ENCODE results near the gene FMNL3.
"Not testable (repeated sequence)": the region's sequence is repeated elsewhere in the genome, so short reads cannot be mapped to it uniquely, and the experiment has no call there.

Gene FMNL3

DNA sequence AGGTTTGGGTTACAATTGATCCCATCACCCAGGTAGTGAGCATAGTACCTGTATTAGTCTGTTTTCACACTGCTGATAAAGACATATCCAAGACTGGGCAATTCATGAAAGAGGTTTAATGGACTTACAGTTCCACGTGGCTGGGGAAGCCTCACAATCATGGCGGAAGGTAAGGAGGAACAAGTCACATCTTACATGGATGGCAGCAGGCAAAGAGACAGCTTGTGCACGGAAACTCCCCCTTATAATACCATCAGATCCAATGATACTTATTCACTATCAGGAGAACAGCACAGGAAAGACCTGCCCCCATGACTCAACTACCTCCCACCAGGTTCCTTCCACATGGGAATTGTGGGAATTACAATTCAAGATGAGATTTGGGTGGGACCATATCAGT is 14.2 kb upstream of the FMNL3 start:
- intact Hi-C loops (cut with DNase I) = not testable (repeated sequence)

DNA sequence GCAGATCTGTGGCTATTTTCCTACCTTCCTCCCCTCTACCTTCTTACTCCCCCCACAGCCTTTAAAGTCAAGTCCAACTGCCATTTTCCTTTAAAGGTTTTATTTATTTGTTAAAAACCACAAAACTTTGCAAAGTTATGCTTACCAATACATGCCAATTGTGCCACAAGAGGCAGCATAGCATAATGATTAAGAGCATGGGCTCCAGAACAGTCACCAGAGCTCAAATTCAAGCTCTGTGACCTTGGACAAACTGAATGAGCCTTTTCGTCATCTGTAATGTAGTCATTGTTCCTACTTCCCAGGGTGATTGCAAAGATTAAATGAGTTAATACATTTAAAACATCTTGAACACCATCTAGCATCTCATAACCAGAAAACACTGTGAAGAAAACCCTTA is 13.0 kb upstream of the FMNL3 start:
- intact Hi-C loops (cut with DNase I) = no loop called here
- DNase-seq = no peak

More for the DNA sequence above, 14.2 kb upstream of the FMNL3 start:
- DNase-seq = not testable (repeated sequence)

DNA sequence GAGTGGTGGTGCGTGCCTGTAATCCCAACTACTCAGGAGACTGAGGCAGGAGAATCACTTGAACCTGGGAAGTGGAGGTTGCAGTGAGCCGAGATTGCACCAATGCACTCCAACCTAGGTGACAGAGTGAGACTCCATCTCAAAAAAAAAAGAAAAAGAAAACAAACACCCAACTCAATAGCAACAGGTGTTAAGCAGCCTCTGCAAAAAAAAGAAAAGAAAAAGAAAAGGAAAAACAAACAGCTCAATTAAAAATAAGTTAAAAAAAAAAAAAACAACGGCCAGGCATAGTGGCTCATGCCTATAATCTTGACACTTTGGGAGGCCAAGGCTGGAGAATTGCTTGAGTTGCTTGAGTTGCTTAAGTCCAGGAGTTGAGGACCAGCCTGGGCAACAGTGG is 10.6 kb upstream of the FMNL3 start:
- DNase-seq; intact Hi-C loops (cut with DNase I): not testable (repeated sequence)

DNA sequence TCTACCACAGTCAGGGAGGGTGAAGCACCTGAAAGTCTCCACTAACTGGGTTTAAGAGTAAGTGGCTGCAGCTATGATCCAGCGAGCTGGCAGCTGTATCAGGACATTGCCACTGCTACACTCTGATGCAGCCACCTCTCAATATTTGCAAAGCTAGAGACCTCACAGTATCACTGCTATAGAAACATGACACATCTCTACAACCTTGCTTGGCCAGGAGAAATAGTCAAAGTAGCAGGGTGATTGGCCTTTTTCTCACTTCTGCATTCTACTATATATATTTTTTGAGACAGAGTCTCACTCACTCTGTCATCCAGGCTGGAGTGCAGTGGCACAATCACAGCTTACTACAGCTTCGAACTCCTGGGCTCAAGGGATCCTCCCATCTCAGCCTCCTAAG is 9.3 kb upstream of the FMNL3 start:
- DNase-seq = no peak
- intact Hi-C loops (cut with DNase I) = no loop called here

DNA sequence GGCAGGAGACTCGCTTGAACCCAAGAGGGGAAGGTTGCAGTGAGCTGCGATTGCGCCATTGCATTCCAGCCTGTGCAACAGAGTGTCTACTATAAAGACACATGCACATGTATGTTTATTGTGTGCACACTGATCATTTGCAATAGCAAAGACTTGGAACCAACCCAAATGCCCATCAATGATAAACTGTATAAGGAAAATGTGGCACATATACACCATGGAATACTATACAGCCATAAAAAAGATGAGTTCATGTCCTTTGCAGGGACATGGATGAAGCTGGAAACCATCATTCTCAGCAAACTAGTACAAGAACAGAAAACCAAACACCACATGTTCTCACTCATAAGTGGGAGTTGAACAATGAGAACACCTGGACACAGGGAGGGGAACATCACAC is 6.7 kb upstream of the FMNL3 start:
- intact Hi-C loops (cut with DNase I); DNase-seq: not testable (repeated sequence)

DNA sequence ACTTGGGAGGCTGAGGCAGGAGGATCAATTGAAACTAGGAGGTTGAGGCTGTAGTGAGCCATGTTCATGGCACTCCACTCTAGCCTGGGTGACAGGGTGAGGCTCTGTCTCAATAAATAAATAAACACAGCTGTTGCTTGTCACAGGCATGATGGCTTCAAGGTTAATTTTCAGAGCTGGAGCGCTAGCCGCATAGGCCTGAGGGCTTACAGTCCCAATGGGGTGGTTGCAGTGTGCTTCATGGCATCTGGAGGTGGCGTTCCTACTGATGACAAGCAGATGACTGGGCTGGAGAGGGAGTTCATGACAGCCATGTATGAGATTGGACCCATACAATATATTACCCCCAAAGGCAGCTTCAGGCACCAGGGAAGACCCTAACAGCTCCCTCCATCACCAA is 1.6 kb upstream of the FMNL3 start:
- no peak for DNase-seq
- intact Hi-C loops (cut with DNase I) = no loop called here

DNA sequence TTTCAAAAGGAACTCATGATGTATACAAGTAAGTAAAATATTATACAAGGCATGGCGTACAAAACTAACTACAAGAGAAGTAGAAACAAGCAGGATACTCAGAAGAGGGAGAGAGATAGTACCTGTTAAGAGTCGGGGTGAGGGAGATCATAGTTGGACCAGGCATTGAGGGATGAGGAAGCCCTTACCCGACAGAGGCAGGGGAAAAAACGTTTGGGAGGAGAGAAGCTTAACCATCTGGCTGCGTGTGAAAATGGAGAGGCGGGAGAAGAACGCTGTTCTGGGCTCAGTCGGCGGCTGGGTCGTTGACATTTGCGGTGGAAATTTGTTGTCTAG is 575 bp upstream of the FMNL3 start:
- intact Hi-C loops (cut with DNase I) = loop anchor here (2.0 kb wide), 2 partner anchors 33 to 63 kb away; no protein-coding TSS in a partner anchor
- DNase-seq = no peak

DNA sequence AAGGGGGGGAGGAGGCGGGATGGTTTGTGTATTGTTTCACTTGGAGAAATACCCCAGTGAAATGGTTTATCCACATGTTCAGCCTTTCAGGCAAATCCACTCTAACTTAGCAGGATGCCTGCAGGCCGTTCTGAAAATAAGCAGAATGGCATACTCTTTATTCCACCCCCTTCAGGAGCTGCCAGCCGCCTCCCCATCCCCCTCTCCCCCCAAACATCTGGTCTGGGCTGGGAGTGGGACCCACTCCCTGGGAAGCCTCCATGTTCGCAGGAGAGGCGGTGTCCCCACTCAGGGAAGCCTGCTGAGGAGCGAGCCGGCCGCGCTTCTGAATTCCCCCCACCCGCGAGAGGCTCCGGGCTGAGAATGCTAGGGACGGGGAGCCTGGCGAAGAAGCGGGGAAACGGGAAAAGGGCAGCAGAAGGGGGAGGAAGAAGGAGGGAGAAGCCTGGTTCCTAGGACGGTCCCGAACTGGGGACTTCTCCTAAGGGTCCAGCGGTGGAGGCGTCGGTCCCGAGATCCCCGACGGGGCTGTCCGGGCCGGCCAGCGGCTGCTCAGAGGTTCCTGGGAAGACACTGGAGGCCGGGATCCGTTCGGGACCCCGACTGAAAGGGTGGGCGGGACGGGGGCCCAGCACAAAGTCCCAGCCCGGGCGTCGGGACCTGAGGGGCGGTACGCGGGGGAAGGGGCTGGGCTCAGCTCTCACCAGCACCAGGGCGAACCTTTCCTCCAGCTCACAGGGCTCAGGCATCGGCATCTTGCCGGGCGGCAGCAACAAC is 666 bp downstream of the FMNL3 start:
- intact Hi-C loops (cut with DNase I) = loop anchor here (2.0 kb wide), 2 partner anchors 32 to 62 kb away; no protein-coding TSS in a partner anchor
- DNase-seq = peak in 39 of 42 donors; percentile 12 to 72 (median 37)

DNA sequence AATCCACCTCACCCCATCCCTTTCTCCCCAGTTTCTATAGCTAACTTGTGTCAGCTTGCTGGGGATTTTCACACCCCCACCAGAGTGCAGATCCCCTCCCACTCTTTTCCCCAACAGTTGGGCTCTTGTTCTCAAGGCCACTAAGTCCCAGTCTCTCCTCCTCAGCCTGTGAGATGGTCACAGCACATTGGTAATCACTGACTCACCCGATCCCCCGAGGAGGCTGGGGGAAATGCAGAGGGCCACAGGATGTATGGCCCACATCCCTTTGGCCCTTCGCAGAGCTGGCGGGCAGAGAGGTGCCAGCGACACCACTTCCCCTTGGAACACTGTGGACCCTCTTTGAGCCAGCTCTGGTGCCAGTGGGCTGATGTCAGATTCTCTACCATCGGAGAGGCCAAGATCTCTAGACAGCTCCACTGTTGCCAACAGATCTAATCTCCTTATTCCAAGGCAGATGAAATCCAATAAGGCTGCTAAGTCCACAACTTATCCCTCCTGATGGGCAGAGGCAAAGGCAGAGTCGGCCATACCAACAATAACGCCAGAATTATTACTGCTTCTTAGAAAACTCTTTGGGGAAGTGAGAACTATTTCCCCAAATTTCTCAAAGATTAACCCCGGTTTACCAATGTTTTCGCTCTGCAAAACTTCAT is 1.6 kb downstream of the FMNL3 start:
- DNase-seq = peak in 38 of 42 donors; percentile 5 to 71 (median 39)
- intact Hi-C loops (cut with DNase I) = loop anchor here (2.0 kb wide), 2 partner anchors 31 to 61 kb away; no protein-coding TSS in a partner anchor

DNA sequence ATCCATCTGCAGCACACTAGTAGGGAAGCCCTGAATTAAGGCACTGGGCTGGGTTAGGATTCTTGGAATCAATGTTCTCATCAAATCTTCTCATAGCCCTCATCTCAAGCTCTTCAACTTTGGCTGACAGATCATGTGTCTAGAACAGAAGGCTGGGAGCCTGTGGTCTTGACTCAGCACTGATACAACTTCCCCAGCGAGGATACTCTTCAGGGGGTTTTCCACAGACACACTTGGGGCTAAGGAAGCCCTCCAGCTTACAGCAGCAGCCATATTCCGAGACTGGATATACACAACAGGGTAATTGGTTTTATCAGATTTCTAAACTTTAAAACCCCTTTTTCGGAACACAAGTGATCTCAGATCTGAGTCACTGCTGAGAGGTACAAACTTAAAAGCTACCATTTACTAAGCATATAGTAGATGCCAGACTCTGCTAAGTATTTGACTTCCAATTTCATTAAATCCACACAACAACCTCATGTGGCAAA is 3.5 kb downstream of the FMNL3 start:
- peak in 6 of 42 donors; percentile 4 to 40 (median 14) for DNase-seq
- intact Hi-C loops (cut with DNase I) = no loop called here

DNA sequence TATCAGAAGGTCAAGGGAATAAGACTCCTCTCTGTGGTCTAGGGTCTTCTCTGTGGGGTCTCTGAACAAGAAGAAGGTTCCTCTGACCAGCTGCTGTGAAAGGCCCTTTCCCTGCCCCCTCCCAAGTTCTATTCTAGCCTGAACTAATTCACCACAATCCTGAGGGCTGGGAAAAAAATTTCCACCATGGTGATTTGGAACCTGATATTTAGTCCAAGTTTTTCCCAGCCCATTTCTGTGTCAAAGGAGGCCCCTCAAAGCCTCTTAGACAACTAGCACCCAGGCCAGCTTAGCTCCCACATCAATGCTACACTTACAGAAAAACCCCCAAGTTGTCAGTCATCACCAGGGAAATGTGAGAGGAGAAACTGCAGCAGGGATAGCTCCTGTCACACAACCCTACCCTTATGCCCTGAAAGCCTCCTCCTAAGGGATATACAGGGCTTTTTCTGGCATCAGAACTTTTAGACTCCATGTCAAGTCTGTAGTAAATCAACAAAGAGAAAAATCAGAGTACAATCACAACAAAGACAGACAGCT is 4.5 kb downstream of the FMNL3 start:
- intact Hi-C loops (cut with DNase I) = no loop called here
- no peak for DNase-seq

DNA sequence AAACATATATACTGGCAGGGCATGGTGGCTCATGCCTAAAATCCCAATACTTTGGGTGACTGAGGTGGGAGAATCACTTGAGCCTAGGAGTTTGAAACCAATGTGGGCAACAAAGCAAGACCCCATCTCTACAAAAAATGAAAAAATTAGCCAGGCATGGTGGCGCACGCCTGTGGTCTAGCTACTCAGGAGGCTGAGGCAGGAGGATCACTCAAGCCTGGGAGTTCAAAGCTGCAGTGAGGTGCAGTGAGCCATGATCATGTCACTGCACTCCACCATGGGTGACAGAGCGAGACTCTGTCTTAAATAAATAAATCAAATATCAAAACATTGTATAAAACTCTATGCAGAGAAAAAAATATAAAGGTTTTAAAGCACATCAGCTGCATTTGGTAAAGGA is 5.2 kb downstream of the FMNL3 start:
- intact Hi-C loops (cut with DNase I) = no loop called here
- no peak for DNase-seq

DNA sequence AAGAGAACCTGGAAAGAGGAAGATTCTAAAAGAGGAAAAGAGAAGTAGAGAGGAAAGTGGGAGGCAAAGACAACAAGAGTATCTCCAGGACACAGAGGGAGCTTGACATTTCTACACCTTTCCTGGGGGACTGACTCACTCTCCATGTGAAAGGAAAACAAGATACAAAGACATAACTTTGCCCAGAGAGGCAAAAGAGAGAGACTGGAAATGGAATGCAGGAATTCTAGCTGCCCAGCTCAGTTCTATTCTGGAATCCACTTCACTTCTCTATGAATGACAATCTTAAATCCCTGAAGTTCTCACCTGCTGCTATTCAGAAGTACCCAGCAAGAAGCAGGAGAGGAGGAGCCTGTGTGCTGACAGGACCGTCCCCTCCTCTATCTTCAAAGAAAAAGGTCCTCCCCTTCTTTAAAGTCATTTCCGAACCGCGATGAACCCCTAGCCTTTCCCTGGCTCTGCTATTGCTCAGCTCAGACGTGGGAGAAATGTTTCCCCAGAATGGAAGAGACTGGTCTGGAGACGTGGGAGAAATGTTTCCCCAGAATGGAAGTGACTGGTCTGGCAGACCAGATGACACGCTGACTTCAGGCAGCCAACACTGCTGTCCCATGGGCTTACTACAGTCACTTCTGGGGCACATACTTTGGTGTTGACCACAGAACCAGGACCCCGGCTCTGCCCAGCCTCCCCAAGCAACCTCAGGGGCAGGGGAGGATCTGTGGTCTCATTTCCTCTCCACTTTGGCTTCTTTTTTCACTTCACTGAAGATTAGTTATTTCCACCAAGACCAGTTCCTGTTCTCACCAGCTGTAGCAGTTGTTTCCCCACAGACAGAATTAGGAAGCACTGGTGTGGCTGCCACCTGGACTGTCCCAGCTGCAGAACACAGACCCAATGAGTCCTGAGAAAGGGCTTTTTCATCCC is 8.3 kb downstream of the FMNL3 start:
- peak in 14 of 42 donors; percentile 5 to 42 (median 19) for DNase-seq
- intact Hi-C loops (cut with DNase I) = no loop called here

DNA sequence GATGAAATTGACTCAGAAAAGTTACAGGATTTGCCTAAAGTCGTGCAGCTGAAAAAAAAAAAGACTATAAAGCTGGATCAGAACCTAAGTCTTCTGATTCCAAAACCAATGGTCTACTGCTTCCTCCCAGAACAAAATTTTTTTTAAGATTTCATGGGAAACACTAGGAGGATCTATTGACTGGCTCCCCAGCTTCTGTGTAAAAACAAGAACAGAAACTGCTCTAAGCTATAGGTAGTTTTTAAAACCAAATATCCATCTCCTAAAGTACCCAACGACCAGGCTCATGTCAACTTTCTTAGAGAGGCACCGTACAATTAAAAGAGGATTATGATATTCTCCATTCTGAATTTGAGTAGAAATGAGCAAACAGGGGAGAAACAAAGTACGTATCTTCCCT is 9.4 kb downstream of the FMNL3 start:
- DNase-seq = no peak
- intact Hi-C loops (cut with DNase I) = no loop called here

DNA sequence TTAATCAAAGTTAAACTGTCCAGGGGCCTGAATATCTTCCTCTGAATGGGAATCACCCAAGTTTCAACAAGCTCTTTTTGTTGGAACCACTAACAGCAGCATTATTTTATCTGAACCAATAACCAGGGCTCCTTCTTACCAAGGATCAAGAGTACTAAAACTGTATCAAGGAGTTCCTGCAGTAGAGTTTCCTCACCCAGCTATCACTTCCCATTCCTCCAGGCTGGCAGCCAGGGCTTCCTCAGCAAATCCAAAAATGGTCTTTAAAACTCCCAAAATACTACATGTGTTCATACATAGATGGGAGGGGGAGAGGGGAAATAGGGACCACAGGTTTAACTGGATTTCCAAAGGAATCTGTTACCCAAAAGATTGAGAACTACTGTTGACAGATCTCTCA is 10.5 kb downstream of the FMNL3 start:
- DNase-seq = no peak
- intact Hi-C loops (cut with DNase I) = no loop called here

DNA sequence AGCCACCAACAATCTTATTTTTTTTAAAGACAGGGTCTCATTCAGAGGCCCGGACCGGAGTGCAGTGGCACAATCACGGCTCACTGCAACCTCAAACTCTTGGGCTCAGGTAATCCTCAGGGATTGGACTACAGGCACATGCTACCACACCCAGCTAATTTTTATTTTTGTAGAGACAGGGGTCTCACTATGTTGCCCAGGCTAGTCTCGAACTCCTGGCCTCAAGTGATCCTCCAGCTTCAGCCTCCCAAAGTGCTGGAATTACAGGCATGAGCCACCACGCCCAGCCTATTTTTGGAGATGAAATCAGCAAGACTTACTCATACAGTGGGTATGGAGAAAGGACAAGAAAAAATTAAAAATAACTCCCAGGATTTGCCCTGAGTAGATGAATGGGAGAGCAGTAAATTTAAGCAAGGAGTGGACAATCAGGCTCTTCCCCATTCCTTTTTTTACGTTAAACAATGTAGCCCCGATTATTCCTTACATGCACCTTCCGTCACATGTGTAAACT is 13.2 kb downstream of the FMNL3 start:
- intact Hi-C loops (cut with DNase I) = no loop called here
- no peak for DNase-seq

DNA sequence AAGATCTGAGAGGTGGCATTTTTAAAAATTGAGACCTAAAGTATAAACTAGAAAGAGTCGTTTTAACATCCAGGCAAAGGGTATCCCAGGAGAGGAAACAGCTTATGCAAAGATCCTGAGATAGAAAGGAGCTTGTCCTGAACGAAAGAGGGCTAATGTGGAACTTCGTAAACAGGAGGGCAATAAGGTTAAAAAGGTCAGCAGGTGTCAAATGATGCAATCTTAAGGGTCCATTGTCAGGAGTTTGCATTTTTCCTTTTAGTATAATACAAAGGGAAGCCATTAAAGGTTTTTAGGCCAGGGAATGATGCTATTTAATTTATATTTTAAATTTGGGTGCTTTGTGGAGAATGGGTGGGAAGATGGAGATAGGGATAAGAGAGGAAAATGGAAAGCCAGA is 14.4 kb downstream of the FMNL3 start:
- intact Hi-C loops (cut with DNase I) = no loop called here
- DNase-seq = no peak

DNA sequence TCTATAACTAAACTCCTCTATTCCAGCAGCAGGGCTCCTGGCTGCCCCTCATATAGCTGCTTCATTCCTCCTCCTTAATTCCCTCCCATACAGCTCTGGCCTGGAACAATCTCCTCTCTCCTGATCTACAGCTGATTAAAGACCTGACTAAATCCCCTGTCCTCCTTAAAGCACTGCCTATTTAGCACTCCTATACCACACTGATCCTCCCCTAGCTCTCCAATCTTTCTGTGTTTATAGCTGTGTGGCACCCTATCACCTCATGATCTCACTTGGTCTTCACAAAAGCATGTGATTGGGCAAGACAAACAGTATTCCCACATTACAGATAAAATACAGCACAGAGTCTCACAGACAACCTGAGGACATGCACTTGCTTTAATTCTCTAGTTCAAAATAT is 17.4 kb downstream of the FMNL3 start:
- no peak for DNase-seq
- intact Hi-C loops (cut with DNase I) = no loop called here

DNA sequence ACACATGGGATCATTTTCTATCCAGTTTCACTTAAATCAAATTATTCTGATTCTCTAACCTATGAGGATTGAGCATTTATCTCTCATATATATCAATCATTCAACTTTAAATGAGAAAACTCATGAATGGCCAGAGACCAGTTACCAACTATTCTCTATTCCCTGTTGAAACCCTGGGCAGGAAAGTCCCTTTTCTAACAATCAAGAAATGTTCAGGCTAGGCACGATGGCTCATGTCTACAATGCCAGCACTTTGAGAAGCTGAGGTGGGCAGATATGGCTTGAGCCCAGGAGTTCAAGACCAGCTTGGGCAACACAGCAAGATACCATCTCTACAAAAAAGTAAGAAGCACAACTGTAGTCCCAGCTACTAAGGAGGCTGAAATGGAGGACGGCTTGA is 18.0 kb downstream of the FMNL3 start:
- no peak for DNase-seq
- intact Hi-C loops (cut with DNase I) = no loop called here
